A549 (cell line): ENCODE measurements around the gene ADA.

Experiments used
- CTCF ChIP-seq: fragments of >200 bp; sonication (Bioruptor Twin); formaldehyde crosslinking; IDR thresholded peaks from 3 replicates; pipeline ENCODE4 v1.5.1; 2016
- ELK1 ChIP-seq: fragments of 150-350 bp; IDR thresholded peaks from 2 replicates; pipeline ENCODE4 v1.6.1; 2014; ENCODE audit warnings: low read depth, mild to moderate bottlenecking, low read length
- USF2 ChIP-seq: fragments of 450-650 bp; IDR thresholded peaks from 2 replicates; pipeline ENCODE4 v1.6.1; 2014; ENCODE audit warnings: antibody characterized with exemption

- TF ChIP-seq CTCF (no peak), USF2 (no peak), ELK1 (no peak)
Observed at GRCh38 chr20:44621325-44621724, 30.2 kb downstream of the ADA start.
